GM13976 (cell line): Measurements from ENCODE around the gene DPT.

ENCODE experiments used
- DNase-seq: peaks from one replicate; pipeline ENCODE4 v3.0.0; 2012; ENCODE audit warnings: low spot score
- in situ Hi-C: fragments of 300-500 bp; cut with MboI; formaldehyde crosslinking; loops from one replicate; pipeline ENCODE4 v1.12.0; 2022; ENCODE audit warnings: low sequenced_read_pairs, mixed read lengths, inconsistent platforms; ENCODE audit not compliant: unreplicated experiment
- TF ChIP-seq, protein P1 (sequence below): IDR thresholded peaks from 2 replicates; pipeline ENCODE4 v1.5.1; 2012; ENCODE audit warnings: borderline replicate concordance, mild to moderate bottlenecking; ENCODE audit not compliant: insufficient read depth; ENCODE audit errors: extremely low read depth, missing control alignments, control extremely low read depth

DPT gene

GRCh38 chr1:168708698-168709404, 20.2 kb downstream of the DPT start:
- in situ Hi-C loops = no loop called here
- no peak for DNase-seq
- TF ChIP-seq, protein P1, sequence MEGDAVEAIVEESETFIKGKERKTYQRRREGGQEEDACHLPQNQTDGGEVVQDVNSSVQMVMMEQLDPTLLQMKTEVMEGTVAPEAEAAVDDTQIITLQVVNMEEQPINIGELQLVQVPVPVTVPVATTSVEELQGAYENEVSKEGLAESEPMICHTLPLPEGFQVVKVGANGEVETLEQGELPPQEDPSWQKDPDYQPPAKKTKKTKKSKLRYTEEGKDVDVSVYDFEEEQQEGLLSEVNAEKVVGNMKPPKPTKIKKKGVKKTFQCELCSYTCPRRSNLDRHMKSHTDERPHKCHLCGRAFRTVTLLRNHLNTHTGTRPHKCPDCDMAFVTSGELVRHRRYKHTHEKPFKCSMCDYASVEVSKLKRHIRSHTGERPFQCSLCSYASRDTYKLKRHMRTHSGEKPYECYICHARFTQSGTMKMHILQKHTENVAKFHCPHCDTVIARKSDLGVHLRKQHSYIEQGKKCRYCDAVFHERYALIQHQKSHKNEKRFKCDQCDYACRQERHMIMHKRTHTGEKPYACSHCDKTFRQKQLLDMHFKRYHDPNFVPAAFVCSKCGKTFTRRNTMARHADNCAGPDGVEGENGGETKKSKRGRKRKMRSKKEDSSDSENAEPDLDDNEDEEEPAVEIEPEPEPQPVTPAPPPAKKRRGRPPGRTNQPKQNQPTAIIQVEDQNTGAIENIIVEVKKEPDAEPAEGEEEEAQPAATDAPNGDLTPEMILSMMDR = no peak

DNA sequence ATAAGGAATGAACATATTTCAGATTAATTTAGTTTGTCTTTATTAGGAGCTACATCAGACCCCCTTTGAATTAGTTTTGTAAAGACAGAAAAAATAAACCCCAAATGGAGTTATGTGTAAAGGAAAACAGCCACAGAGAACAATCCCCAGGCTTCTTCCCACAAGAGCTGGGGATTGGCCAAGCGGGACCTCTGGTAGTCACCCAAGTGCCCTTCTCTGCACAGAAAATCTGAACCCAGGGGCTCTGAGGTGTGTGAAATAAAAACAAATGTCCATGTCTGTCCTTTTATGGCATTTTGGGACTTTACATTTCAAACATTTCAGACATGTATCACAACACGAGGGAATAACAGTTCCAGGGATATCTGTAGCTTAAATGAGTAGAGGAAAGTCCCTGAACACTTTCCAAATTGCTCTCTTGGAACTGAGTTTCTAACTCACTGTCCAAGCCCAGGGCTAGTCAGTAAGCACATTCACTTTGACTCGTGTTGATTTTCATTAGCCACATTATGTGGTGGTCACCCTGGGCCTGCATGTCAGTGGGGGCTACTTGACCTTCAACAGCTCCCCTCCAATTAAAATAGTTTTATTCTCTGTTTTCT, 22.5 kb downstream of the DPT start:
- in situ Hi-C loops = no loop called here

GRCh38 chr1:168700575-168701268, 28.3 kb downstream of the DPT start:
- no peak for DNase-seq
- TF ChIP-seq, protein P1 = no peak
- in situ Hi-C loops = no loop called here

More for the DNA sequence above, 22.5 kb downstream of the DPT start:
- DNase-seq = no peak
- TF ChIP-seq, protein P1 = no peak

DNA sequence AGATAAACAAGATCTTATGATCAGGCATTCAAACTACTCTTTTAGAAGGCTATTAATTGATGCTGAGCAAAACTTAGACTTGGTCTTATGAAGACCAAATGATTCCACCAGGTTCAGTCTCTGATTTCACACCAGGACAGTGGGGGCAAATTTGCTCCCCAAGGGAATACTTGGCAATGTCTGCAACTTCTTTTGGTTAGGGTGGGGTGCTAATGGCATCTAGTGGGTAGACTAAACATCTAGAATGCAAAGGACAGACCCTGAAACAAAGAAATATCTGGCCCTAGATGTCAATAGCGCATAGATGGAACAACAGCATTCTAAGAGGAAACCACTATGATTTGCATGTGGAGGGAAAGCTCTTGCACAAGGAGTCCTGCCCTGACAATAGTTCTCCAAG, 30.6 kb downstream of the DPT start:
- DNase-seq = no peak
- TF ChIP-seq, protein P1 = no peak
- in situ Hi-C loops = no loop called here

DNA sequence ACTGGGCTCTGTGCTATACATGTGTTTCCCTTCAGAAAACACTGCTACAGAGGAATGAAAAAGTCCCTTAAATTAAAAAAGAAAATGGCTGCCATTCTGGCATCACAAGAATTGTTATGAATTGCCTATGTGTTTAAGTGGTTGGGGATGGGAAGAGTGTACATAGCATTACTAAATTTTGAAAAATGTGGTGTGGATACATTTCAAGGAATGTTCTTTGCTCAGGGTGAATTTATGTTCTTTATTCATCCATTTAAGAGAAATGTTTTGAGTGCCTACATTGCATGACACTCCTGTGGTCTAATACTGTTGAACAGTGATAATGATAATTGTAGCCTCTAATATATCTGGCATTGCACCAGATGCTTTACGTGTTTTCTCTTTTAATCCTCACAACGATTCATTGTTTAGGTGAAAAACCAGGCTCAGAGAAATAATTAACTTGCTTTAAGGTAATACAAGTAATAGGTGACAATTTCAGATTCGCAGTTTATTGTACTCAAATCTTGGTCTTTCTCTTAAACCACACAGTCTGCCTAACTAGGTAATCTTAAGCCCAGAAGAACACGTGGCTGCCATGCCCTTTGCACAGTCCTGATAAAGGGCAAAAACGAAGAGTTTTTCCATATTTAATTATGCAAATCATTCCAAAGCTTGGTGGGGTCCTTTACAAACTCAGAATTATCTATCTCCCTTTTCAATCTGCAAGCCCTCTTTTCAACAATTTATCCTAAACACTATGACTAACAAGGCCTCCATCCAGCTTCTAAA, 31.5 kb downstream of the DPT start:
- in situ Hi-C loops = no loop called here
- TF ChIP-seq, protein P1 = no peak
- DNase-seq = no peak

DNA sequence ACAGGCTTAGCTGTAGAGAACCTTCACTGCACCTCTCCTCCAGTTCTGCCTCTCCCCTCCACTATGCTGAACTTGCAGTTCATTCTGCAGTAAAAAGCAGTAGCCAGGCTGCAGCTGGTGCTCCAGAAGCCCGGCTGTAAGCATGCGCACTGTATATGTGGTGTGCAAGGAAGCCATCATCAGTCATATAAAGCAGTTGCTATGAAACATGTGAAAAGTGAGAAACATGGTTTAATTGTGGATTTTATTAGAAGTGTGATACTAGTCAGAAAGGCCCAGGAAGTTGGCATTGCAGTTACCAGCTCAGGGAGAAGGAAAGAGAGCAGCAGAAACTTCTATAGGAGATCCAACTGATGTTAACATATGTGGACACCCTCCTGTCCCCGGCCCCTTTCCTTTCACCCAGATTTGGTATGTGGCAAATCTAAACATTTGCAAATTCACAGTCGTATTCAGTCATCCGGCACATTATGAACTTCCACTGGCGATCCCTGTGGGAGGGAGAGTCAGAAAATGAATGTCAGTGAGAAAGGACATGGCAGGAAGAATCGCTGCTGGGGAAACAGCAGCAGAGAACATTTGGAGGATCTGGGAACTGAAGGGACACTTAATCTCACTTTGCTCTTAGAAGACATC, 32.8 kb downstream of the DPT start:
- TF ChIP-seq, protein P1 = no peak
- in situ Hi-C loops = no loop called here

More for the DNA sequence above, 32.8 kb downstream of the DPT start:
- no peak for DNase-seq
